NCI-H774 (cell line): Measurements from ENCODE around the gene CCDC3.
"Not testable (repeated sequence)": the region's sequence is repeated elsewhere in the genome, so short reads cannot be mapped to it uniquely, and the experiment has no call there.

Experiments
- DNase-seq: peaks from one replicate; lab custom pipeline; 2025; lab: John Stamatoyannopoulos, UW

Gene CCDC3

DNA sequence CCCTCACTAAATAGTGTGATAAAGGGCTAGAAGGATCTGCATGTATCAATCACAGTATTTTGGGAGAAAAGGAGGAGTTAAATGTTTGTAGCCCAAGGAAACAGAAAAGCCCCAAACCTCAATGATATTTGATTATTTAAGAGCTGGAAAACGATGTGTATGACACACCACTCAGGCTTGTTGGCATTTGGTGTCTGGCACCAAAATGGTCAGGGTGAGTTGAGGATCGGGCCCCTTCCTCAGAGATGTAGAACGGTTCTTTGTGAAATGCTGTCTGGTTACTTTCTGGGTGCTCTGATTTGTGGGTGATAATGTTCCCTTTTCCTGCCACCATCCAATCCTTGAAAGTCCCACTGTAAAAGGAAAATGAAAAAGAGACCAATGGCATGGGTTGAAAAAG, 113.7 kb downstream of the CCDC3 start:
- no peak for DNase-seq

DNA sequence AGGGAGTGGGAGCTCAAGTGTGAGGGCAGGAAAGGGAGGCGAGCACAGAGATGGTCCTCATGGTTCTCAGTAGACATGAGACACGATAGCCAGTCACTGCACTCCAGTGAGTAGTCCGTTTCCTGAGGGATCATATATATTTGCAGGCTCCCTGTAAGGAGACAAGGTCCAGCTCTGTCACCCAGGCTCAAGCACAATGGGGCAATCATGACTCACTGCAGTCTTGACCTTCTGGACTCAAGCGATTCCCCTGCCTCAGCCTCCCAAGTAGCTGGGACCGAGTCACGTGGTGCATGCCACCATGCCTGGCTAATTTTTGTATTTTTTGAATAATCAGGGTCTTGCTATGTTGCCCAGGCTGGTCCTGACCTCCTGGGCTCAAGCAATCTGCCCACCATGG, 116.7 kb downstream of the CCDC3 start:
- no peak for DNase-seq

DNA sequence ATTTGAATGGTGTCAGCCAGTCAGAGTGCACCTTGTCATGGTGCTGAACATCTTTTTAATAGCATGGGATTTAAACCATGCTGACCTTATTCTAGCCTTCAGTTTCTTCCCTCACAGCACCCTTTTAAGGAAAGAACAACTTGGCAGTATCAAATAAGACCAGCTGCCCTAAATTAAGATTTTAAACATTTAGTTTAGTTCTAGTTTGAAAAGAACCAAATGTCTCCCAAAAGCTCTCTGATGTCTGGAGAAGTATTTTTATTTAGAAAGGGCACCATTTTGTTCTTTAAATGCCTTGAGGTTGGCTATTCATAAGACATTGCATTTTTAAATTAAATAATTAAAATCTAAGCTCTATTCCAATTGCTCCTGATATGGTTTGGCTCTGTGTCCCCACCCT, 121.1 kb downstream of the CCDC3 start:
- DNase-seq = no peak

DNA sequence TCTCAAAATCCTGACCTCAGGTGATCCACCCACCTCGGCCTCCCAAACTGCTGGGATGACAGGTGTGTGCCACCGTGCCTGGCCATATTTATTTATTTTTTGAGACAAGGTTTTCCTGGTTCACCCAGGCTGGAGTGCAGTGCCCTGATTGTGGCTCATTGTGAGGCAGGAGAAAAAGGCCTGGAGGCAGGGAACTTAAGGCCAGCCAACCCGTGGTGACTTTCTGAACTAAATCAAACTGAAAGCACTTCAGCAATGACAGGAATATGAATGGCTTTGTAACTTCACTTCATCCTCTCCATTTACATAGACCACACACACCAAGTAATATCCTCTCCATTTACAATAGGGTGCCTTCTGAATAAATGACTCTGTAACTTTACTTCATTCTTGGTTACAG, 124.4 kb downstream of the CCDC3 start:
- DNase-seq = no peak

DNA sequence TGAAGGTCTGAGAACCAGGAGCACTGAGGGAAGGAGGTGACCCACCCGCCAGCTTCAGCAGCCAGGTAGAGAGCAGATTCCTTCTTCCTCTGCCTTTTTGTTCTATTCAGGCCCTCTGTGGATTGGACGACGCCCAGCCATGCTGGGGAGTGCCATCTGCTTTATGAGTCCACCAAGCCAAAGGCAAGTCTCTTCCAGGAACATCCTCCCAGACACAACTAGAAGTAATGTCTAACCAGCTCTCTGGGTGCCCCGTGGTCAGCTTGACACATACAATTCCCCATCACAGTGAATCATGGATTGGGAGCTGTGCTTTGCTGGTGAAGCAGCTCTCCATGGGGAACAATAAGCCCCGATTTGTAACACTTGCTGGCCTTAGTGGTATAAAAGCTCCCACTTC, 125.2 kb downstream of the CCDC3 start:
- no peak for DNase-seq

DNA sequence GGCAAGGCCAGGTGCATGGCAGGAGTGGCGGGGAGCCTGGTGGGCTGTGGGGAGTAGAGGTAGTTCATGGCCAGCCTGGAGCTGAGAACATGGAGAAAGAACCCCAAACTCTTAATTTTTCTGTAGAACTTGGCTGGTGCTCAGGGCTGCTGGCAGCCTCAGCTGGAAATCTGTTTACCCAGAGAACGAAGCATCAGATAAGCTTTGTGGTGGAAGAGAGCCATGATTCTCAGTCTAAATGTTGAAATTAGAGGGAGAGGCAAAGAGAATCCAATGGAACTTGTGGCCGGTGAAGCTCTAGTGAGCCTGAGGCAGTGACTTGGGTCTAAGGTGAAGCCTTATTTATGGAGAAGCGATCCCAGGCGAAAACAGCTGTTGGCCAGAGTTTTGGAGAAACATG, 126.4 kb downstream of the CCDC3 start:
- no peak for DNase-seq

DNA sequence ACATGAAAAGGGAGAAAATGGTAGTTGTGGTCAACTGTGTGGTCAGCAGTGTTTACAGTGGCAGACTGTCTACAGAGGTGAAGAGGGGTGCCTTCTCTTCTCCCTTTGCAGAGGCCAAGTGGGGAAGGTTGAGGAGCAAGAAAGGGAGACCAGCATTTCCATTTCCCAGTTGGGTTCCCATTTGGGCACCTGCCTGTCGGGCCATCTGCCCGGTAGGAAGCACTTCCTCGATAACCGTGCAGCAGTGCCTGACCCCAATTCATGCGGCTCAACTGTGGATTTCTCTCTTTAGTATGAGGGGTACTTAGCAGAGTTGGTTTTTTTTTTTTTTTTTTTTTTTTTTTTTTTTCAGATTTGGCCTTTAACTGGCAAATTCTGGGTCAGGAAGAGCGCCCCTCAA, 127.0 kb downstream of the CCDC3 start:
- DNase-seq = no peak

DNA sequence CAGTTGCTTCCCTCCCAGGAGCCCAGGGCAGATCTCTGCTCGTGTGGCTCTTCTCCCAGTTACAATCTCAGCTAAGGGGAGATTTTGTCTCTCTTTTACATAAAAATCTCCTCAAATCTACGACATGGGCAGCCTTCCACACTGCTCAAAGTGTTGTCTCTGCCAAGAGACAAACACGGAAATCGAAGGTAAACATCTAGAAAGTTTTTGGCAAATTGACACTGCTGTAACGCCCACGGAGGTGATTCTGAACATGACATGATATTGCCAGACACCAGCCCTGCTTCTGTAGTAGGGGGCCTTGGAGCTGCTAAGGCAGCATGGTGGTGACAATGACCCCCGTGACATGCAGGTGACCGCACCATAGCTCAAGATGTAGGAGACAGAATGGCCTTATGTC, 128.3 kb downstream of the CCDC3 start:
- DNase-seq = no peak

DNA sequence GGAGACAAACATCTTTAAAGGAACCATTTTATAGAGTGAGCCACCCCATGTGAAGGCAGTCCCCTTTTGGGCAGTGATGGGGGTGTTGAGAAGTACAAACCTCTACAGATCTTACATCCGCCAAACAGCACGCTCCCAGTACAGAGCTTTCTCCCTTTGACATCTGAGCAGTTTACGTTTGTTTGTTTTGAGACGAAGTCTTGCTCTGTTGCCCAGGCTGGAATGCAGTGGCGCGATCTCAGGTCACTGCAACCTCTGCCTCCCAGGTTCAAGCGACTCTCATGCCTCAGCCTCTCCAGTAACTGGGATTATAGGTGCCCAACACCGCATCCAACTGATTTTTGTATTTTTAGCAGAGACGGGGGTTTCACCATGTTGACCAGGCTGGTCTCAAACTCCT, 128.9 kb downstream of the CCDC3 start:
- DNase-seq = no peak

DNA sequence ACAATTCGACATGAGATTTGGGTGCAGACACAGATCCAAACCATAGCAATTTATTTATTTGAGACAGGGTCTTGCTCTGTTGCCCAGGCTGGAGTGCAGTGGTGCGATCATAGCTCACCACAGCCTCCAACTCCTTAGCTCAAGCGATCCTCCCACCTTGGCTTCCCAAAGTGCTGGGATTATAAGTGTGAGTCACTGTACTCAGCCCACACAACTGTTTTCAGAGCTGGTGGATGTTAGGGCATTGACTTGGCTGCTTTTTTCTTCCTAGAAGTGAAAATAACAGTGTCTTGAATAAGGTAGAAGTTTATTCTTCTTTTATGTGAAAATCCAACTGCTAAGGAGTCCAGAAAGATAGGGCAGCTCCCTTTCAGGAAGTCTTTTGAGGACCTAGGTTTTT, 132.1 kb downstream of the CCDC3 start:
- DNase-seq = no peak

DNA sequence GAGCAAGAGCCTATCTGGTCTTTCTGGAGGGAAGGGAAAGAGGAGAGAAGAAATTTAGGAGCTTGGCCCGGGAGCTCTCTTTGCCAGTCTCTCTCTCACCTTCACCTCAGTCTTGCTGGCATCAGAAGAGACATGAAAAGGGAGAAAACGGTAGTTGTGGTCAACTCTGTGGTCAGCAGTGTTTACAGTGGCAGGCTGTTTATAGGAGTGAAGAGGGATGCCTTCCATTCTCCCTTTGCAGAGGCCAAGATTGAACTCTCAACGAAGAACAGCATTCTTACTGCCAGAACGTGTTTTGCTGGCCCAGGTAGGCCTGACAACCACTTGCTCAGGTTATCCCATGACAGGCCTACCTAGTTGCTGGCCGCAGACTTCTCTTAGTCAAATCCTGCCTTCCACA, 133.3 kb downstream of the CCDC3 start:
- no peak for DNase-seq

DNA sequence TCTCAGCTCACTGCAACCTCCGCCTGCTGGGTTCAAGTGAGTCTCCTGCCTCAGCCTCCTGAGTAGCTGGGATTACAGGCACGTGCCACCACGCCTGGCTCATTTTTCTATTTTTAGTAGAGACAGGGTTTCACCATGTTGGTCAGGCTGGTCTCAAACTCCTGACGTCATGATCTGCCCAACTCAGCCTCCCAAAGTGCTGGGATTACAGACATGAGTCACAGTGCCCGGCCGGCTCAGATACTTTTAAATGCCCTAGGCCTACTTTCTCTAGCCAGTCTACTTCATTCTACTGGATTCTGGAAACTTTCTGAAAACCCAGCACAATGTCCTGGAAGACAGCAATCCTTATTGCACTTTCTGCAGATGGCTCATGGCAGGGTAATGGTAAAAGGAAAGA, 136.0 kb downstream of the CCDC3 start:
- not testable (repeated sequence) for DNase-seq

DNA sequence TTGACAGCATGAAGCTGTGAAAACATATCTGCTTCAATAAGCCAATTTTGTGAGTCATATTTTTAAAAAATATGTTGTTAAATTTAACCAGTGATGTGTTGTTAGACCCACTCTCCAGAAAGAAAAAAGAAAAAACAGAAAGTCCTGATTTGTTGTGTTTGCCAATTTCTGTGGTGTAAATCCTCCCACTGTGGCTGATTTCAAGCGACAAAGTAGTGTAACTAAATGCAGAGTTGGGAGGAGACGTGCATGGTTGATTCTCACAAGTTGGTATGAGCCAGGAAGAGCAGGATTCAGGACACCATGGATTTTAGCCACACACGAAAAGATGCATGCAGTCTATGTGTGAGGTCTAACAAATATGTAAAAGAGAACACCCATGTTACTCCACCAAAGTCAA, 139.1 kb downstream of the CCDC3 start:
- no peak for DNase-seq

DNA sequence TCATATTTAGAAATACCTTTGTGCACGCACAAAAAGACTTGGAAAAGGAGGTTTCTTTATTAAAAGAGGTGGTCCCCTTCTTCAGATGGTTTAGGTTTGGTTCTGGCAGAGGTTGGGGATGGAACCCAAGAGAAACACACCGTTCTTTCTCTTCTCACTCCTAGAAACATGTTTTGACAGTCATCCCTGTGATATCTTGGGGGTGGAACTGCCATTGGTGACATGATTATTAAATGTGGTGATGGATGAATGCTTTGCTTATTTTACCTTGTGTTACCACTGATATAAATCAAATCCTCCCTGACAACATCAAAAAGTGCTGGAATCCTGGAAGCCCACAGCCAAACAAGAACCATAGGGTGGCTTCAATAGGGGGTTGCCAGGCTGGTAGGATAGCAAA, 146.5 kb downstream of the CCDC3 start:
- DNase-seq = no peak

DNA sequence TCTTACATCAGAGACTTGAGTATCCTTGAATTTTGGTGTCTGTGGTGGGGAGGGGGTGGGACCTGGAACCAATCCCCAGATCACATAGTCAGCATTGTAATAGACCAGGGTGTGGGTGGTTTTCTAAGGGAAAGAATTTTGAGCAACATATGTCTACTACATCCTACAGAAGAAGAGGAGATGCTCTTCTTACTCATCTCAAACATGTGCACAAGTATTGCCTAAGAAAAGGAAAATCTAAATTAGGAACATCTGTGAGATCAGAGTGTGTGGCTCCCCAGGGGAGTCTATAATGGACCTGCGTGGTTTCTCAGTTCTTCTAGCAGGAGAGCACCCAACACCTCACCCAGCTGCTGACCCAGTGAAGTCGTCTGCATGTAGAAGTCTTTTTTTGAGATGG, 148.8 kb downstream of the CCDC3 start:
- DNase-seq = no peak

DNA sequence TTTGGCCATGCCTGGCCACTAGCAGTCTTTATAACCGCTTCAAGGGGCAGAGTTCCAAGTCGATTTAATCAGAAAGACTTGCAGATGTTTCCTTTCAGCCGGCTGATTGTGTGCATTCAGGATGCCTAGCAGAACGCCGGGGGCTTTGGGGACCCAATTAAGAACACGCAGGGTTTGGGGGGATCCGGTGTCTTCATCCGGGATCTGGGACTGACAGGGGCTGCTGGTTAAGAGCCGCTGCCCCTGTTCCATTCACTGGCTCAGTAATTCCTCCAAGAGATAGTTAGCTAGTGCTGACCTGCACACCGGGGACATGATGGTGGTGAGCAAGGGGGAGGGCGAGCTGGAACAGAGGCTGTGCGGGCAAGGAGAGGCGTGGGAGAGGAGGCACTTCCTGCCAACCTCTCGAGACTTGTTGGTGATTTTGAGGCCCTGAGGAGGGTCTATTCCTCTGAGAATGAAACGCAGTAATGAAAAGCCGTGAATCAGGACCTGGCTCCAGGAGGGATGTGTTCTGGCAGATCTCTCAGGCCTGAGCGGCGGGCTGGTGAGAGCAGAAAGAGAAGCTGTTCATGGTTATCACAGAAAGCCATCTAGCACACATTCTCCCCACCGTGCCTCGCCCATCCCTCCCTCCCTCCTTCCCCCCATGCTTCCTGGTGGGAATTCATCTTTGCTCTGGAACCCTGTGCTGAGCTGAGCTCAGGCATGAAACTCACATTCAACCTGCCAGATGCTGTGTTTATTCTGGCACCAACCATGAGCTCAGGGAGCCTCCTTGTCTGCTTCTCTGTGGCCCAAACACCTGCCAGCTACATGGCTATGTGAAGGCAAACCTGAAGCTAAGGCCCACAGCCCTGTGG, 152.0 kb downstream of the CCDC3 start:
- peak; percentile 28 for DNase-seq

DNA sequence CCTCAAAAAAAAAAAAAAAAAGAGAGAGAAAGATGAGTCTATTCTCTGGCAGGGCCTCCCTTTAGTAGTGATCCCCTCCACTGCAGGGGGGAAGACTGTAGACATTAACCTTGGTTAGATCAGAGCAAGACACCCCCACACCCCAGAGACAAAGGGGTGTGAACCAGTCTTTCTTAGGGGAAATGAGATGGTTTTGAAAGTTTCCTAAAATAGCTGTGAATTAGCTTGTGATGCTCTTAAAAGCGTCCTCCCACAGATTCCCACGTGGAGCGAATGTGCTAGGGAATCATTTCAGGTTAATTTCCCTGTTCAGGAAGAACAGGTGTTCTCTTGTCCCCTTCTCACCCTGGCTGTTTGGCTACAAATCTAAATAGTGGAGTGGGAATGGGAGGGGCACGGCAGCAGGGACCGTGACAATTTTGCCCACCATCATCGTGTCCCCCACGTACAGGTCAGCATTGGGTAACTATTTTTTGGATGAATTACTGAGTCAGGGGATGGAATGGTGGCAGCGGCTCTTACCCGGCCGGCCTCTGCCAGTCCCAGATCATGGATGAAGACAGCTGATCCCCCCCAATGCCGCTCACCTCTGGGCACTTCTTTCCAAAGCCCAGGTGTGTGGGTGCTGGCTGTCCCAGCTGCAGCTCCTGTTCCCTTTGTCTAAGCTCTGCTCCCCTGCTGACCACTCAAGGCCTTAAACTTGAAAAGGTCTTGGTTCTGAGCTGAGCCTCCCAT, 152.9 kb downstream of the CCDC3 start:
- no peak for DNase-seq

DNA sequence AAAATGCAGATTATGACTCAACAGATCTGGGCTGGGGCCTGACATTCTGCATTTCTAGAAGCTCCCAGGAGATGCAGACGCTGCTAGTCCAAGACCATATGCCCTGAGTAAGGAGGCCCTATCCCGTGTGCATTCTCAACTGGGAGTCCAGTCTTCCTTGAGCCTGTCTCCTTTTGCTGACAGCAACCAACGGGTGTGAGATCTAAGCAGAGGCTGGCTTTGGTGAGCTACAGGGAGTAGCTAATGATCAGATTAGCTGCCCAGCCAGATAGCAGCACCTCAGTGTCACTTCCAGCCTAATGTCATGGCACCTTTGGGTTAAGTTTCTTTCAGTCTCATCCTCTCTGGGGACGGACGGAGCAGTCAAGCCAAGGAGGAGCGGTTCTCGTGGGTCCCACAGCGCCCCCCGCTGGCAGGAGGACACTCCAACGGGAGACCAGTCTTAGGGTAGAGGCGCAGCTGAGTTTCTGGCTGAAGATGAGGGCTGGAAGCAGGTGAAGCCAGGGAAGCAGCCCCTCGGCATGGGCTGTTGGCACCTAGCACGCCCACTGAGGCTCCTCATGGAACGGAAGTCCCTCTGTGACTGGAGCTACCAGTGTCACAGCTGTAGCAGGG, 154.0 kb downstream of the CCDC3 start:
- DNase-seq = no peak

DNA sequence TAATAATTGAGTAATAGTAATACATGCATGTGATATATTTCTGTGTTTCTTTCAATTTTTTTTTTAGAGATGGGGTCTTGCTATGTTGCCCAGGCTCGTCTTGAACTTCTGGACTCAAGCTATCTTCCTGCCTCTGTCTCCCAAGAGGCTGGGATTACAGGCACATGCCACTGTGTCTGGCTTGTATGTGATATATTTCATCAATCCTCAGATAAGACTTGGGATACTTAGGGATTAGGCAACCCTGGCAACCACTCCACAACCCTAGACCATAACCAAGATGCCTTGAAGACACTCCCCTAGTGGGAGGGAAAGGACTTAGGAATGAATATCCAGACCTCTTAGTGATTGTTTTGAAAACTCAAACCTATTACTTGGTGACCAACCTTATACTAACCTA, 154.8 kb downstream of the CCDC3 start:
- DNase-seq = no peak
